Mucosa of rectum (tissue), 2 donors: ENCODE results near the gene BBS7.

ENCODE experiments used
- H3K27ac ChIP-seq, 2 donors: one replicate each; pipeline ENCODE4 v1.7.0; 2013; ENCODE audit warnings: inconsistent platforms in 2 of 2, low read depth in 2 of 2, low read length in 2 of 2
- H3K27me3 ChIP-seq, 2 donors: one replicate each; pipeline ENCODE4 v1.7.0; 2013; ENCODE audit warnings: low read length in 2 of 2; ENCODE audit not compliant: control insufficient read depth in 2 of 2, insufficient read depth in 2 of 2
- H3K36me3 ChIP-seq, 2 donors: one replicate each; pipeline ENCODE4 v1.7.0; 2013; ENCODE audit warnings: low read length in 2 of 2; ENCODE audit not compliant: control insufficient read depth in 2 of 2, insufficient read depth in 2 of 2
- H3K4me1 ChIP-seq, 2 donors: one replicate each; pipeline ENCODE4 v1.7.0; 2013; ENCODE audit warnings: low read length in 2 of 2, mild to moderate bottlenecking in 1 of 2; ENCODE audit not compliant: control insufficient read depth in 2 of 2, insufficient read depth in 2 of 2
- H3K4me3 ChIP-seq, 2 donors: one replicate each; pipeline ENCODE4 v1.7.0; 2013; ENCODE audit warnings: low read length in 2 of 2
- H3K9ac ChIP-seq, 2 donors: one replicate each; pipeline ENCODE4 v1.7.0; 2013; ENCODE audit warnings: low read length in 2 of 2, low read depth in 1 of 2, mild to moderate bottlenecking in 1 of 2
- H3K9me3 ChIP-seq, 2 donors: one replicate each; pipeline ENCODE4 v1.7.0; 2013; ENCODE audit warnings: low read length in 2 of 2; ENCODE audit not compliant: control insufficient read depth in 2 of 2
- donor health status: healthy.
- donor health status: Normal muscosa, but diverticular disease.

Gene BBS7, protein sequence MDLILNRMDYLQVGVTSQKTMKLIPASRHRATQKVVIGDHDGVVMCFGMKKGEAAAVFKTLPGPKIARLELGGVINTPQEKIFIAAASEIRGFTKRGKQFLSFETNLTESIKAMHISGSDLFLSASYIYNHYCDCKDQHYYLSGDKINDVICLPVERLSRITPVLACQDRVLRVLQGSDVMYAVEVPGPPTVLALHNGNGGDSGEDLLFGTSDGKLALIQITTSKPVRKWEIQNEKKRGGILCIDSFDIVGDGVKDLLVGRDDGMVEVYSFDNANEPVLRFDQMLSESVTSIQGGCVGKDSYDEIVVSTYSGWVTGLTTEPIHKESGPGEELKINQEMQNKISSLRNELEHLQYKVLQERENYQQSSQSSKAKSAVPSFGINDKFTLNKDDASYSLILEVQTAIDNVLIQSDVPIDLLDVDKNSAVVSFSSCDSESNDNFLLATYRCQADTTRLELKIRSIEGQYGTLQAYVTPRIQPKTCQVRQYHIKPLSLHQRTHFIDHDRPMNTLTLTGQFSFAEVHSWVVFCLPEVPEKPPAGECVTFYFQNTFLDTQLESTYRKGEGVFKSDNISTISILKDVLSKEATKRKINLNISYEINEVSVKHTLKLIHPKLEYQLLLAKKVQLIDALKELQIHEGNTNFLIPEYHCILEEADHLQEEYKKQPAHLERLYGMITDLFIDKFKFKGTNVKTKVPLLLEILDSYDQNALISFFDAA

GRCh38 chr4:121869841-121870822 is at the start of gene BBS7:
BBS7 (minus strand) TSS chr4:121870474; CDS start chr4:121870313, 161 bp downstream.
- Histone ChIP-seq H3K9ac (peak within 1 kb of the TSS; percentile 91 to 92), H3K36me3 (no peaks in the 10 kb centered on the region), H3K4me3 (peak within 1 kb of the TSS; percentile 89 to 91), H3K9me3 (no peaks in the 10 kb centered on the region), H3K4me1 (peaks cover 0 to 10% of the 10 kb centered on the region in 2 donors), H3K27me3 (no peaks in the 10 kb centered on the region), H3K27ac (peak within 1 kb of the TSS; percentile 86 to 89)

DNA sequence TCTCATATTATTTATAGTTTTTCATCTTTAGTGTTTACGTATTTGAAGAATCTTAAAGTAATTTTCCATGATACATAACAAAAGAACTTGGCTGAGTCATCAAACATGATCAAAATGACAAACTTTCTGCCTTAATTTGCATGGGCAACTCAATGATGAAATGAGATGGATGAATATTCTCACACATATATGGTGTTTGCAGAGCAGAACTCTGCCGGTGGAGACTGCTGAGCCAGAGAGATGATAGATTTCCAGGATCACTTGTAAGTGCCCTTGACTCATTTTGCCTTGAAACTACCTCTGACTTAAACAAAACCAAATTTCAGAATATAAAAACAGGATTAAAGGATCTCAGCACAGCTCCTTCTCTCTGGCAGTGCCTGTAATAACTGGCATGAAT is 43.4 kb upstream of the BBS7 start:
- no peak overlapping the region for H3K9ac ChIP-seq
- no peaks in the 10 kb centered on the region for H3K36me3 ChIP-seq
- H3K4me1 ChIP-seq = no peaks in the 10 kb centered on the region
- H3K4me3 ChIP-seq = no peak overlapping the region
- no peaks in the 10 kb centered on the region for H3K27me3 ChIP-seq
- H3K9me3 ChIP-seq = no peaks in the 10 kb centered on the region
- no peak overlapping the region for H3K27ac ChIP-seq

GRCh38 chr4:121908346-121908745 is 38.1 kb upstream of the BBS7 start:
- Histone ChIP-seq H3K9ac (no peak overlapping the region), H3K27me3 (peaks cover 0 to 2% of the 10 kb centered on the region in 2 donors), H3K4me3 (no peak overlapping the region), H3K36me3 (no peaks in the 10 kb centered on the region), H3K27ac (no peak overlapping the region), H3K9me3 (no peaks in the 10 kb centered on the region), H3K4me1 (no peaks in the 10 kb centered on the region)

GRCh38 chr4:121900132-121900983 is 30.1 kb upstream of the BBS7 start:
- no peaks in the 10 kb centered on the region for H3K4me1 ChIP-seq
- H3K36me3 ChIP-seq = no peaks in the 10 kb centered on the region
- no peaks in the 10 kb centered on the region for H3K9me3 ChIP-seq
- H3K27me3 ChIP-seq = peaks cover 0 to 2% of the 10 kb centered on the region in 2 donors
- no peak overlapping the region for H3K9ac ChIP-seq
- H3K4me3 ChIP-seq = no peak overlapping the region
- H3K27ac ChIP-seq = no peak overlapping the region

DNA sequence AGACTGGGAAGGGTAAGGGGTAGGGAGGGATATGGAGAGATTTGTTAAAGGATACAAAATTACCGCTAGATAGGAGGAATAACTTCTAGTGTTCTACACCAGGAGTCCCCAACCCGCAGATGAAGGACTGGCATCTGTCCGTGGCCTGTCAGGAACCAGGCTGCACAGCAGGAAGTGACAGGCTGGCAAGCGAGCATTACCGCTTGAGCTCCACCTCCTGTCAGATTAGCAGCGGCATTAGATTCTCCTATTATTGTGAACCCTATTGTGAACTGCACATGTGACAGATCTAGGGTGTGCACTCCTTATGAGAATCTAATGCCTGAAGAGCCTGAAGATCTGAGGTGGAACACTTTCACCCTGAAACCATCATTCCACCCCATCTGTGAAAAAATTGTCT is 27.9 kb upstream of the BBS7 start:
- Histone ChIP-seq H3K27ac (no peak overlapping the region), H3K36me3 (no peaks in the 10 kb centered on the region), H3K4me1 (no peaks in the 10 kb centered on the region), H3K4me3 (no peak overlapping the region), H3K9me3 (no peaks in the 10 kb centered on the region), H3K9ac (no peak overlapping the region), H3K27me3 (no peaks in the 10 kb centered on the region)

DNA sequence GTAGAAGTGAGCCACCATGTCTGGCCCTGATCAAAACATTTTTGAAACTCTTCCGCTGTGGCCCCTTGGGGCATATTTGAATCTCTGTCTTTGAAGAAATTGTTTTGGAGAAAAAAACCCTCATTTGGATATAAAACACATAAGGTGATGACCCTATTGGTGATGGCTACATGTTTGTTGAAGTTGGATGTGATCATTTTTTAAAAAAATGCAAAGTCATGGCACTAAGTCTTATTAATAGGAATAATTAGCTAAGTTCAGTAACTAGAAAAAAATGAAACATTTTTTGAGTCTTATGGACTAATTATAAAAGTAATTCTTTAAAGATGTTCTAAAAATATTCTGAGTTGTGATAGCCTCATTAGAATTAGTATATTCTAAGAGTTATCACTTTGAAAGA is 17.9 kb upstream of the BBS7 start:
- Histone ChIP-seq H3K27ac (no peak overlapping the region), H3K4me1 (no peaks in the 10 kb centered on the region), H3K9ac (no peak overlapping the region), H3K9me3 (no peaks in the 10 kb centered on the region), H3K4me3 (no peak overlapping the region), H3K36me3 (no peaks in the 10 kb centered on the region), H3K27me3 (no peaks in the 10 kb centered on the region)

DNA sequence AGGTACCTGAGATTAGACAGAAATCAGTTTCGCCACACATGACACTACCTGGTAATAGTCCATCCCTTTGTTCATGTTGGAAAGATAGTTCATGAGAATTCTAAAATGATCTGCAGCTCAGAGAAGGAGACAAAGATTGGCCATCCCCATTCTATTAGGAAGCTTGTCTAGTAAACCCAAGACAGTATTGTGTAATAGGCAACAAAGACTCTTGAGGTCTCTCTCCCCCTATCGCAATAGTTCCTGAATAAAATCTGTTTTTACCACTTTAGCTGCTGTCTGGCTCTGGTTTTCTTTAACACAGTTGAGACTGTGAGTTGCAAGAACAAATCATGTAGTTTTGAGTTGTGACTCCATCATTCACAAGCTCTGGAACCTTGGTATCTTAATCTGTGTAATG is 14.8 kb upstream of the BBS7 start:
- Histone ChIP-seq H3K4me3 (no peak overlapping the region), H3K36me3 (no peaks in the 10 kb centered on the region), H3K27me3 (no peaks in the 10 kb centered on the region), H3K9ac (no peak overlapping the region), H3K9me3 (no peaks in the 10 kb centered on the region), H3K4me1 (no peaks in the 10 kb centered on the region), H3K27ac (no peak overlapping the region)

DNA sequence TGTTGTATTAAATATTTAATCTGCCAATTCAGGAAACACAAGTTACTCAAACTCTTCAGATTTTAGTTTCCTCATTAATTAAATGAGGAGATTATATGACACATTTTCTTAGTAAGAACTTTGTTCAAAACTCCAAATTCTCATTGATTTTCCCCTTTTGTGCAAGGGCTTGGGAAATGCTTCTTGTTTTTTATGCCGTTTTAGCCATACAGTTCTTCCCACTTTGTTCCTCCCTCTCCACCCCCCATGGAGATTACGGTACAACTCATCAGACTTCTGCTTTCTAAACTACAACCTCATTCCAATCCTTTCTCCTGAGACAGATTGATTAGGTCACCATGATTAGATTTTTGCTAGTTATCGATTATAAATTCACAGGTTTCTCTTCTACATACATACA is 10.9 kb upstream of the BBS7 start:
- Histone ChIP-seq H3K27me3 (peaks cover 2 to 3% of the 10 kb centered on the region in 2 donors), H3K27ac (no peak overlapping the region)

GRCh38 chr4:121879135-121879534 is 8.9 kb upstream of the BBS7 start:
- no peak overlapping the region for H3K4me3 ChIP-seq
- no peak overlapping the region for H3K27ac ChIP-seq
- no peaks in the 10 kb centered on the region for H3K4me1 ChIP-seq
- no peaks in the 10 kb centered on the region for H3K36me3 ChIP-seq
- peaks cover 2 to 3% of the 10 kb centered on the region in 2 donors for H3K27me3 ChIP-seq
- no peak overlapping the region for H3K9ac ChIP-seq
- H3K9me3 ChIP-seq = no peaks in the 10 kb centered on the region

More for the DNA sequence above, 10.9 kb upstream of the BBS7 start:
- no peaks in the 10 kb centered on the region for H3K4me1 ChIP-seq
- no peak overlapping the region for H3K4me3 ChIP-seq
- no peak overlapping the region for H3K9ac ChIP-seq
- no peaks in the 10 kb centered on the region for H3K9me3 ChIP-seq
- H3K36me3 ChIP-seq = no peaks in the 10 kb centered on the region
